Upper lobe of left lung (tissue), 4 donors: ENCODE measurements around the gene AHNAK.

ENCODE experiments used
- EP300 ChIP-seq, 4 donors: sonication (generic); formaldehyde crosslinking; IDR thresholded peaks; one replicate each; pipeline ENCODE4 v1.5.1; 2017; ENCODE audit warnings: antibody characterized with exemption in 4 of 4, control low read depth in 2 of 4
- POLR2AphosphoS5 ChIP-seq, 2 donors: sonication (generic); formaldehyde crosslinking; IDR thresholded peaks; one replicate each; pipeline ENCODE4 v1.5.1; 2017; ENCODE audit warnings: antibody characterized with exemption in 2 of 2

DNA sequence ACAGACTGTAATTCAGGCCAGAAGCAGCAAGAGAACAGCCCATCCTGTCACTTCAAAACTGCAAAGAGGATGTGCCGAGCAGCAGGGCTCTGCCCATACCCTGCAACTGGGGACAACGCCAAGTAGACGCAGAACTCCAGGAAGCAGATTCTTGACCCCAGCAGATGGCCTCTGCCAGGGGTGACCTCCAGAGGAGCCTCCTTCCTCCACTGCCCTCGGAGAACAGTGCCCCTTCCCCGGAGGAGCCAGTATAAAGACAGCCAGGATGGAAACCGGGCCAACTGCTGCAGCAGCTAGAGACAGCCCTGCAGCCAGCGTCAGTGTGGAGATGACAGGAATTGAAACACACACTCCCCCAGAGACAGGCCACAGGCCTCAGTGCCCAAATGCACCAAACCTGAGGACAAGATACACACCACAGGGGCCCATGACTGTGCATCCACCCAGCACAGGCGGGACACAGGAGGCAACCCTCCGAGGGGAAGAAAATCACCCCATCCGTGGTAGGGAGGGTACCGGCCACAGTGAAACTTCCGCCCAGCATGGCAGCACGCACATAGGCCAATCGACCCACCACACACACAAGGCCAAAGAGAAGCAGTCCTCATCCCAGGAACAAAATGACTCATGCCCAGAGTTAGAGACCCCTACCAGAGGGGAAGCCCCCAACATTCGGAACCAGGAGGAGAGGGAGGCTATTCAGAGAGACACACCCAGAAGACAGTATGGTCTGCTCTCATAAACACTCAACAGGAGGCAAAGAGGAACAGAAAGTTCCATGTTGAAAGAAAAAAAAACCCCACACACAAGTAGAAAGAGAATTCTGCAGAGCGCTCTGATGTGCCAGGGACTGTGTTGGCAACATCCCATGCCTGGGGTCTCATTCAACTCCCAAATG lies 5.6 kb downstream of the AHNAK start:
- TF ChIP-seq EP300 (IDR thresholded peaks at IDR 0.05) (no peak), POLR2AphosphoS5 (IDR thresholded peaks at IDR 0.05) (no peak)
